22Rv1 (cell line): ENCODE results near the gene SFI1.

ENCODE experiments used
- CTCF ChIP-seq: fragments of 450-650 bp; IDR thresholded peaks from 2 replicates; pipeline ENCODE4 v1.5.1; 2017; ENCODE audit warnings: mild to moderate bottlenecking
- ZFX ChIP-seq: fragments of 450-650 bp; IDR thresholded peaks from 2 replicates; pipeline ENCODE4 v1.6.1; 2017; ENCODE audit warnings: antibody characterized with exemption, borderline replicate concordance

GRCh38 chr22:31538815-31539214 lies 42.5 kb downstream of the SFI1 start:
- no peak for TF ChIP-seq CTCF
- TF ChIP-seq ZFX, result no peak
